Stimulated activated CD4-positive, alpha-beta T cell treated with anti-CD3 and anti-CD28 coated beads, Interleukin-4, amount 100 ng/mL, for 1 hour (primary cell): ENCODE measurements around the gene ULK4.

Source experiments
- DNase-seq: peaks from one replicate; pipeline ENCODE4 v3.0.0-alpha.2; 2020

ULK4 gene

GRCh38 chr3:41629072-41629471 lies 332.8 kb downstream of the ULK4 start:
- no peak for DNase-seq

GRCh38 chr3:41627477-41628087 lies 334.3 kb downstream of the ULK4 start:
- DNase-seq = no peak

- DNase-seq = no peak
Measured at GRCh38 chr3:41612853-41613252, 349.1 kb downstream of the ULK4 start.

DNA sequence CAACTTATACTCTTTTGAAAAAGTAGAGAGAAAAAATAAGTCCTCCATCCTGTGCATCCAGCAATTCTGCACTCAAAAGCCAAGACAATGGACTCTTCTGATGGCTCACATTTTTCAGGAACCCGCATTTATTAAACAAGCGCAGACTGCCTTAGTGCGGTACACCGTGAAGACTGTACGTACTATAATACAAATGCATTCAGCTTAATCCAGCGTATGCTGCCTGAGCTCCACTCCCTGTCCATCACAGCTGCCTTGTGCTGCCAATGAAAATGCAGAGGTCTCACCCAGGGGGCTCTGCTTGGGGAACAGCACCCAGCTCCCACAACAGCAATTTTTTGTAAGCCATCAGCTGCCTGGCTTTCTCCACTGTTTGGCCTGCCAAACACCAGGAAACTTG lies 350.9 kb downstream of the ULK4 start:
- DNase-seq = no peak

- no peak for DNase-seq
Measured at GRCh38 chr3:41608347-41608746, 353.6 kb downstream of the ULK4 start.

- DNase-seq = no peak
Measured at GRCh38 chr3:41603807-41604206, 358.1 kb downstream of the ULK4 start.

GRCh38 chr3:41602121-41602520 lies 359.8 kb downstream of the ULK4 start:
- no peak for DNase-seq

DNA sequence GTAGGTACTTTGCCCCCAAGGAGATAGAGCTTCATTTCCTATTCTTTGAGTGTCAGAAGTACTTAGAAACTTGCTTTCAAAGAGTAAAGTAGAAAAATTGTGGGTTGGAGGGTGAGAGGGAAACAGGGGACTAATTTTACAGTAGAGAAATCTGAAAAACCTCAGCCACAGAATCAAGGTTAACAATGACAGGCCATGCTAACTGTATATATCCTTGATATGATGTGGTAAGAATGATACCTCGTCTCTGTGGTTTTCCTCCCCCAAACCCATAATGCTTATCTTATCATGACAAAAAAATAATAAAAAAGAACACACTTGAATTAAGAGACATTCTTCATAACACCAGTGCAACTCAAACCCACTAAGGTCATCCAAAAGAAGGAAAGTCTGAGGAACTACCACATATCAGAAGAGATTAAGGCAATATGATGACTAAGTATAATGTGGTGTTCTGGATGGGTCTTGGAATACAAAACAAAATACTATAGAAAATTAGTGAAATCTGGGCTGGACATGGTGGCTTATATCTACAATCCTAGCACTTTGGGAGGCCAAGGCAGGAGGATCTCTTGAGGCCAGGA lies 360.4 kb downstream of the ULK4 start:
- DNase-seq = no peak

- DNase-seq = no peak
Measured at GRCh38 chr3:41600616-41601015, 361.3 kb downstream of the ULK4 start.

DNA sequence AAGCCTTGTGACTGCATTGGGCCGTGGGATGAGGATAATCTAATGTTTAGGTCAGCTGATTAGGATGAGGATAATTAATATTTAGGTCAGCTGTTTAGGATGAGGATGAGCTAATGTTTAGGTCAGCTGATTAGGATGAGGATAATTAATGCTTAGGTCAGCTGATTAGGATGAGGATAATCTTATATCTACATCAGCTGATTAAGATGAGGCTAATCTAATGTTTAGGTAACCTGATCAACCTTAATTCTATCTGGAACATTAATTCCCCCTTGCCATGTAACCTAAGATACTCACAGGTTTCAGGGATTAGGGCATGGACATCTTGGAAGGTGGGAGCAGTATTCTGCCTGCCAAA lies 362.8 kb downstream of the ULK4 start:
- DNase-seq = no peak

GRCh38 chr3:41598402-41599126 lies 363.3 kb downstream of the ULK4 start:
- DNase-seq = no peak

DNA sequence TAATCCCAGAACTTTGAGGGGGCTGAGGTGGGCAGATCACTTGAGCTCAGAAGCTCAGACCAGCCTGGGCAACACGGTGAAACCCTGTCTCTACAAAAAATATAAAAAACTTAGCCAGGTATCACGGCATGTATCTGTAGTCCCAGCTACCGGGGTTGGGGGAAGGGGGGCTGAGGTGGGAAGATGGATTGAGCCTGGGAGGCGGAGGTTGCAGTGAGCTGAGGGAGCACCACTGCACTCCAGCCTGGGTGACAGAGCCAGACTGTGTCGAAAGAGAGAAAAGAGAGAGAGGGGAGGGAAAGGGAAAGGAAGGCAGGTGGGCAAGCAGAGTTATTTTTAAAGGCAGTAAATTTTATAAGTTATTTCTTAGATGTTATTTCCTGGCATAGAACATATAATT lies 368.1 kb downstream of the ULK4 start:
- DNase-seq = no peak

GRCh38 chr3:41592753-41593510 lies 369.0 kb downstream of the ULK4 start:
- DNase-seq = no peak

GRCh38 chr3:41583014-41583413 lies 378.9 kb downstream of the ULK4 start:
- DNase-seq = no peak

- DNase-seq = no peak
Measured at GRCh38 chr3:41581700-41582099, 380.2 kb downstream of the ULK4 start.

DNA sequence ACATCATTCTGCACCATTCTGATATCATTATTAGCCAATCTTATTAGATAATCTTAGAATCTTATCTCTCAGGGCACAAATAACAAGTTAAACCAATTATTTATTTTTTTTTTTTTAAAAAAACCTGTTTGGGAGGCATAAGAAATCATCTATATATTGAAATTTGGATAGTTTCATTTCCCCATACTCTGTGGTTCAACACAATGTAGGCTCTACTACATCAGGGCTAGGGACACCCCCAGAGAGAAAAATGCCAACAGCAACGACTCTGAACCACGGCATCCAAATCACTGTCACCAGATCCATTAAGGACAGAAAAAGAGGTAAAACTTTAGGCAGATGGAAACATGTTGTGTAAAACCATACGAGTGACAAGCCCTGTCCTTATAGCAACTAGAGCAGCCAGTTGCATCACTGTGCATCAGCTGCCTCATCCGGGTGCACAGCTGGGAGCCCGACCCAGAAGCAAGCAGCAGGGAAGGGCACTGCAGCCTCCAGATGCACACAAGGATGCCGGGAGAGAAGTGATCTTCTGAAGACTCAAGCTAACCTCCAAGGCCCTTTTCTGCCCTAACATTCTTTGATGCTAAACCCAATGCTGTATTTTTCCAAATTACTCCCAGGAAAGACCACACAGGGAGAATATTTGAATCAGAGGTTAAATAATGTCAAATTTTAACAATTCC lies 381.5 kb downstream of the ULK4 start:
- DNase-seq = no peak

DNA sequence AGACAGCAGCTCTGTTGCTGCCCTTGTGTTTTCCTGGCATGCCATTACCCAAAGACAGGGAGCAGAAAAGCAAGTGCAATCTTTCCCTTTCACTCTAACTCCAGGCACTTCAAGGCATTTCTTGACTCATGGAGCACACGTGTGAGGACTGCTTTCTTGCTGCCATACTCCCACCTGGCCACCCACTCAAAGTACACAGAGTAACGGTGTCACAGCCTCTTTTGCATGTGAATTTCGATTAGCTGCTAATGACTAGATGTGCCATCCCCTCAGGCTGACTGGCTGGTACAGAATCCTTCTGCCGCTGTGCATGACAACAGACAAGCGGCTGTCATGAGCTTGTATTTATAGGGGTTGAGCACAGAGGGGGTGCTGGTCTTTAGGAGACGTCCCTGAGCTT lies 382.0 kb downstream of the ULK4 start:
- no peak for DNase-seq

DNA sequence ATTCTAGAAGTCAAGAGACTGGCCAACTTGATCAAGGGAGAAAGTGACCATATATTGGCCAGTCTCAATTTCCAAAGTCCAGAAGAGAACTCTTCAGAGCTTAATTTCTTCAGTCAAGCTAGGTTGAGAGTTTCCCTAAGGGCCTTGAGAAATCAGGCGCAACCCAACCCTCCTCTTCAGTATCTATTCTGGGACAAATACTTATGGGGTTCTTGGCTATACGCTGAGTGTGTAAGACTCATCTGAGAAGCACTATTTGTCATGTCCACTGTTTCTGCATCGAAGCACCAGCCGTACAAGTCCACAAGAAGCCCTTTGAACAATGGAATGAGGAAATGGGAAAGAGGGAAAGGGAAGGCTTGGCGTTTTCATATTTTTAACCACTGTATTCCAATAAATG lies 383.1 kb downstream of the ULK4 start:
- DNase-seq = no peak

DNA sequence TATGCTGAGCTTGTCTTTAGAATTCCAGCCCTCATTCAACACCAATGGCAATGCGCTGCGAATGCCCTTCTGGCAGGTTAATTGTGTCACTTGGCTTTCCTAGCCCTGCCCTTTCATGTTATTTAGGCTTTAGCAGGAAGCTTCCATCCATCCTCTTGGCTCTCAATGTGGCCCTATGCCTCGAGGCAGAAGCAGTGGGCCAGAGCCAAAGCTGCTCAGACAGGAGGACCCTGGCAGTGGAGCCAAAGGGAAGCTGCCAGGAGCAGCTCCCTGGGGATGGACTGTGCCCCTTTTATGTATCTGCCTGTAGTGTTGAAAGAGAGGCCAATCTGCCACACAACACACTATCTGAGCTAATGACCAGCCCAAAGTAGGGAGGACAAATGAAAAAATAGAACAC lies 386.2 kb downstream of the ULK4 start:
- no peak for DNase-seq

DNA sequence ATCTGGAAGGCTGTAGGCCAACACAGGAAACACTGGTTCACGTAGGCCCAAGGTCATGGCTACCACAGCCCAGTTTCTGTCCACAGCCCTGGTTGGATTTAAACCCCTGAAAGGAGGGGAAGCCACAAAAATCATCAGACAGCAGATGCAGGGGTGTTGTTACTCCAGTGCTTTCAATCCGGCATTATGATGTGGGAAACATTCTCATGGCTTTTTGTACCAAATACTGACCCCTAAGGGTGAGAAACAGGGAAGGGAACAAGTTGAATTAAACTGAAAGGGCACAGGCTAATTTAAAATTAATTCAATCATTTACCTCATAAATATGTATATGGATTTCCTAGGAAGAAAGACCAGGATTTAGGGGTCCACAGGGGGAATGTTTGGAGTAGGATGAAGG lies 387.0 kb downstream of the ULK4 start:
- no peak for DNase-seq

- DNase-seq = no peak
Measured at GRCh38 chr3:41573591-41573990, 388.3 kb downstream of the ULK4 start.

DNA sequence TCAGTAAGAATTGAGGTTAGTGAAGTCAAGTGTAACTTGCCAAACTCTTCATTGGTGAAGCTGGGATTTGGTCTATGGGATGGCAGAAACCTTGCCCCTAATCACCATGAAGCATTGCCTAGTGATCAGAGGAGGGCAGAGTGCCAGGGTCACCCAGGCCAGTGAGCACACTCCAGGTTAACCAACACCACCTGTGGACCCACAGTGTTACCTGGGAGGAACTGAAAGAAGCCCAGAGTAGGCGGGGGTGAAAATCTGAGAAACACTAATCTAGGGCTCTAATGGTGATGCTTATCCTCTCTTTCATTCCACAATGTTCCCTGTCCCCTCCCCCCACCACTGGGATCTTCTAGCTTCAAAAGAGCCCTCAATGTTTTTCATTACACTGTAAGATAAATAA lies 389.8 kb downstream of the ULK4 start:
- no peak for DNase-seq

- DNase-seq = no peak
Measured at GRCh38 chr3:41569632-41570305, 392.1 kb downstream of the ULK4 start.
